Measurements from ENCODE around the gene TMC4. TPM values are rescaled to one million over a fixed set of nuclear protein-coding genes. Genes with fewer than 3 reads are reported as not detected.

Gene TMC4
- total RNA-seq, 1 donor from 2014 or later, result not detected

- H3K27me3 Mint-ChIP-seq (ENCODE audit: unreplicated experiment), result peaks cover under 1% of the 10 kb centered on the region
- H3K36me3 Mint-ChIP-seq (ENCODE audit: unreplicated experiment), result no peaks in the 10 kb centered on the region
- no peak overlapping the region for H3K4me3 Mint-ChIP-seq (ENCODE audit: unreplicated experiment)
- H3K4me1 Mint-ChIP-seq (ENCODE audit: low read depth, unreplicated experiment), result no peaks in the 10 kb centered on the region
- no peak overlapping the region for H3K27ac Mint-ChIP-seq (ENCODE audit: unreplicated experiment)
- H3K9me3 Mint-ChIP-seq (ENCODE audit: unreplicated experiment), result no peaks in the 10 kb centered on the region
- TF ChIP-seq CTCF (IDR thresholded peaks at IDR 0.05; ENCODE audit: partially characterized antibody, unreplicated experiment), result no peak
- no peak for DNase-seq
These were observed 45.1 kb downstream of the TMC4 start for GRCh38 chr19:54127688-54128440.

- Mint-ChIP-seq H3K4me1 (ENCODE audit: low read depth, unreplicated experiment) (no peaks in the 10 kb centered on the region), H3K9me3 (ENCODE audit: unreplicated experiment) (no peaks in the 10 kb centered on the region), H3K27ac (ENCODE audit: unreplicated experiment) (no peak overlapping the region), H3K4me3 (ENCODE audit: unreplicated experiment) (no peak overlapping the region), H3K27me3 (ENCODE audit: unreplicated experiment) (peaks cover 1% of the 10 kb centered on the region), H3K36me3 (ENCODE audit: unreplicated experiment) (no peaks in the 10 kb centered on the region)
- no peak for DNase-seq
- no peak for TF ChIP-seq CTCF (IDR thresholded peaks at IDR 0.05; ENCODE audit: partially characterized antibody, unreplicated experiment)
These were observed 47.2 kb downstream of the TMC4 start for GRCh38 chr19:54125713-54126112.

- Mint-ChIP-seq H3K9me3 (ENCODE audit: unreplicated experiment) (peaks cover 2% of the 10 kb centered on the region), H3K27me3 (ENCODE audit: unreplicated experiment) (peaks cover 3% of the 10 kb centered on the region), H3K4me3 (ENCODE audit: unreplicated experiment) (no peak overlapping the region), H3K36me3 (ENCODE audit: unreplicated experiment) (no peaks in the 10 kb centered on the region), H3K27ac (ENCODE audit: unreplicated experiment) (no peak overlapping the region), H3K4me1 (ENCODE audit: low read depth, unreplicated experiment) (no peaks in the 10 kb centered on the region)
- no peak for DNase-seq
- no peak for TF ChIP-seq CTCF (IDR thresholded peaks at IDR 0.05; ENCODE audit: partially characterized antibody, unreplicated experiment)
These were observed 48.6 kb downstream of the TMC4 start for GRCh38 chr19:54124393-54124792.

GRCh38 chr19:54123682-54124081 is 49.3 kb downstream of the TMC4 start:
- Mint-ChIP-seq H3K9me3 (ENCODE audit: unreplicated experiment) (peaks cover 2% of the 10 kb centered on the region), H3K36me3 (ENCODE audit: unreplicated experiment) (no peaks in the 10 kb centered on the region), H3K4me3 (ENCODE audit: unreplicated experiment) (no peak overlapping the region), H3K4me1 (ENCODE audit: low read depth, unreplicated experiment) (no peaks in the 10 kb centered on the region), H3K27me3 (ENCODE audit: unreplicated experiment) (peaks cover 3% of the 10 kb centered on the region), H3K27ac (ENCODE audit: unreplicated experiment) (no peak overlapping the region)
- DNase-seq, result no peak
- TF ChIP-seq CTCF (IDR thresholded peaks at IDR 0.05; ENCODE audit: partially characterized antibody, unreplicated experiment), result no peak

GRCh38 chr19:54121259-54121658 is 51.7 kb downstream of the TMC4 start:
- Mint-ChIP-seq H3K4me1 (ENCODE audit: low read depth, unreplicated experiment) (peaks cover 3% of the 10 kb centered on the region), H3K27ac (ENCODE audit: unreplicated experiment) (no peak overlapping the region), H3K27me3 (ENCODE audit: unreplicated experiment) (peaks cover 6% of the 10 kb centered on the region), H3K36me3 (ENCODE audit: unreplicated experiment) (no peaks in the 10 kb centered on the region), H3K9me3 (ENCODE audit: unreplicated experiment) (peaks cover 2% of the 10 kb centered on the region), H3K4me3 (ENCODE audit: unreplicated experiment) (no peak overlapping the region)
- no peak for TF ChIP-seq CTCF (IDR thresholded peaks at IDR 0.05; ENCODE audit: partially characterized antibody, unreplicated experiment)
- no peak for DNase-seq

All from glutamatergic neuron (in vitro differentiated cells).